GM18867 (cell line): ENCODE results near the gene TRPM8.

Experiments used
- ATAC-seq: cut with Tn5 transposase; IDR thresholded peaks from one replicate; pipeline ENCODE4 v1.9.1; 2021; ENCODE audit warnings: mild to moderate bottlenecking, moderate library complexity; ENCODE audit not compliant: unreplicated experiment

Gene TRPM8

GRCh38 chr2:234033174-234033573 is 116.0 kb downstream of the TRPM8 start:
- no peak for ATAC-seq

- no peak for ATAC-seq
Measured at GRCh38 chr2:234033885-234034284, 116.7 kb downstream of the TRPM8 start.

GRCh38 chr2:234038076-234038802 is 121.1 kb downstream of the TRPM8 start:
- ATAC-seq: no peak

GRCh38 chr2:234044157-234044556 is 127.0 kb downstream of the TRPM8 start:
- ATAC-seq: no peak

GRCh38 chr2:234046521-234046920 is 129.3 kb downstream of the TRPM8 start:
- ATAC-seq: no peak

GRCh38 chr2:234047361-234047760 is 130.2 kb downstream of the TRPM8 start:
- ATAC-seq: no peak

GRCh38 chr2:234048049-234048448 is 130.9 kb downstream of the TRPM8 start:
- no peak for ATAC-seq

GRCh38 chr2:234050455-234051135 is 133.4 kb downstream of the TRPM8 start, which contains the start of gene SPP2:
Gene SPP2 (plus strand): TSS chr2:234050702. CDS start chr2:234050787, 85 bp downstream.
- ATAC-seq: no peak

GRCh38 chr2:234051374-234052070 is 134.3 kb downstream of the TRPM8 start:
- ATAC-seq: no peak

GRCh38 chr2:234058881-234059280 is 141.7 kb downstream of the TRPM8 start:
- ATAC-seq: no peak

GRCh38 chr2:234060236-234060635 is 143.1 kb downstream of the TRPM8 start:
- no peak for ATAC-seq

- no peak for ATAC-seq
Measured at GRCh38 chr2:234061624-234062257, 144.6 kb downstream of the TRPM8 start.

- ATAC-seq: no peak
Measured at GRCh38 chr2:234066587-234066986, 149.4 kb downstream of the TRPM8 start.
